ENCODE results near the gene PRX.

DNA sequence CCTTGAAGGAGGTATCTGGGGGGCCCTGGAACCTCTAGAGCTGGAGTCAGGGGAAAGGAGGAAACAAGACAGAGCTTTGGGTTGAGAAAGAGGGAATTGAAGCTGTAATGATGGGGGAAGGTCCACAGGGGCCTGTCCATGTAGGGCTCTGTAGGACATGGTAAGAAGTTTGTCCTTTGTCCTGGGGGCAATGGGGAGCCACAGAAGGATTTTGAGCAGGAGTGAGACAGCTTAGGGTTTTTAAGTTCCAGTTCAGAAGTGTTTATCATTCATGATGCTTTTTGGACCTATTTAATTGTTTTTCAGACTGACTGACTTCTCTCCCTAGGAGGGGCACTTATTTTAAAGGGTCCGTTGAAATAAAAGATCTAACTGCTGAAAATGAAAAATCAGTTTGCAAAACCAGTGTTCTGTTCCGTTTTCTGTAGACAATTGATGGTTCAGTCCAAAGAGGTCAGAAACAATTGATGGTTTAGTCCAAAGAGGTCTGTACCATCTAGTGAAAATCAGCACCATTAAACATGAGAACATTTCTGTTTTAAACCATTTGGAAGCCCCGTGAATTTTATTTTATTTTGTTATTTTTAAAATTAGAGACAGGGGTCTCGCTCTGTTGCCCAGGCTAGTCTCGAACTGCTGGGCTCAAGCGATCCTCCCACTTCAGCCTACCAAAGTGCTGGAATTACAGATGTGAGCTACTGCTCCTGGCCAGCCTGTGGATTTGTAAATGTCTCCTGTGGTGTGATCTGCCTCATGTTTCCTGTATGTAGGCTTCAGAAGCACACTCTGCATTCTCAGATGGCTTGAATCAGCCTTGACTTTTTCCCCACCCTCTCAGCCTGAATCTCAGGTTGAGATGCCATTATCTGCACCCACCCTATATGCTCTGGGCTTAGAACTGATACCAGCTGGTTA, 56.2 kb downstream of the PRX start:
- TF ChIP-seq GATA2 (IDR thresholded peaks at IDR 0.05; ENCODE audit: low read depth, low read length) (no peak), GATA3 (IDR thresholded peaks at IDR 0.05; ENCODE audit: low read depth, low read length) (no peak)
